Mucosa of rectum (tissue), 2 donors: ENCODE results near the gene GIN1.

Experiments
- H3K27ac ChIP-seq, 2 donors: one replicate each; pipeline ENCODE4 v1.7.0; 2013; ENCODE audit warnings: inconsistent platforms in 2 of 2, low read depth in 2 of 2, low read length in 2 of 2
- H3K27me3 ChIP-seq, 2 donors: one replicate each; pipeline ENCODE4 v1.7.0; 2013; ENCODE audit warnings: low read length in 2 of 2; ENCODE audit not compliant: control insufficient read depth in 2 of 2, insufficient read depth in 2 of 2
- H3K36me3 ChIP-seq, 2 donors: one replicate each; pipeline ENCODE4 v1.7.0; 2013; ENCODE audit warnings: low read length in 2 of 2; ENCODE audit not compliant: control insufficient read depth in 2 of 2, insufficient read depth in 2 of 2
- H3K4me1 ChIP-seq, 2 donors: one replicate each; pipeline ENCODE4 v1.7.0; 2013; ENCODE audit warnings: low read length in 2 of 2, mild to moderate bottlenecking in 1 of 2; ENCODE audit not compliant: control insufficient read depth in 2 of 2, insufficient read depth in 2 of 2
- H3K4me3 ChIP-seq, 2 donors: one replicate each; pipeline ENCODE4 v1.7.0; 2013; ENCODE audit warnings: low read length in 2 of 2
- H3K9ac ChIP-seq, 2 donors: one replicate each; pipeline ENCODE4 v1.7.0; 2013; ENCODE audit warnings: low read length in 2 of 2, low read depth in 1 of 2, mild to moderate bottlenecking in 1 of 2
- H3K9me3 ChIP-seq, 2 donors: one replicate each; pipeline ENCODE4 v1.7.0; 2013; ENCODE audit warnings: low read length in 2 of 2; ENCODE audit not compliant: control insufficient read depth in 2 of 2
- donor health status: healthy.
- donor health status: Normal muscosa, but diverticular disease.

Gene GIN1

GRCh38 chr5:103111468-103111867, 8.5 kb downstream of the GIN1 start:
- Histone ChIP-seq H3K36me3 (no peaks in the 10 kb centered on the region), H3K9me3 (no peaks in the 10 kb centered on the region), H3K9ac (no peak overlapping the region), H3K27me3 (no peaks in the 10 kb centered on the region), H3K27ac (no peak overlapping the region), H3K4me3 (no peak overlapping the region), H3K4me1 (no peaks in the 10 kb centered on the region)

DNA sequence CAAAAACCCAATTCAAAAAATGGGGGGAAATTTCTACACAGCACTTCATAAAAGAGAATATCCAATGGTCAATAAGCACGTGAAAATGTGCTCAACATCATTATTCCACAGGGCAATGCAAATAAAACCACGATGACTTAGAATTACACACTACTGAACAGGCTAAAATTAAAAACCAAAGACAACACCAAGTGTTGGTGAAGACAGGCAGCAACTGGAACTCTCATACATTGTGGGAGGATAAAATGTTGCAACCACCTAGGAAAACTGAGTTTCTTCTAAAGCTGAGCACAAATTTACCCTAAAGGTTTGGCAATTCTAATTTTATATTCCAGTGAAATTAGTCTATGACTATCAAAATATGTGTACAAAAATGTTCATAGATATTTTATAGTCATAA, 9.5 kb downstream of the GIN1 start:
- Histone ChIP-seq H3K27me3 (no peaks in the 10 kb centered on the region), H3K9ac (no peak overlapping the region), H3K9me3 (no peaks in the 10 kb centered on the region), H3K36me3 (no peaks in the 10 kb centered on the region), H3K4me1 (no peaks in the 10 kb centered on the region), H3K4me3 (no peak overlapping the region), H3K27ac (no peak overlapping the region)

GRCh38 chr5:103109277-103109676, 10.7 kb downstream of the GIN1 start:
- Histone ChIP-seq H3K9ac (no peak overlapping the region), H3K9me3 (no peaks in the 10 kb centered on the region), H3K36me3 (no peaks in the 10 kb centered on the region), H3K4me1 (no peaks in the 10 kb centered on the region), H3K27me3 (no peaks in the 10 kb centered on the region), H3K27ac (no peak overlapping the region), H3K4me3 (no peak overlapping the region)

DNA sequence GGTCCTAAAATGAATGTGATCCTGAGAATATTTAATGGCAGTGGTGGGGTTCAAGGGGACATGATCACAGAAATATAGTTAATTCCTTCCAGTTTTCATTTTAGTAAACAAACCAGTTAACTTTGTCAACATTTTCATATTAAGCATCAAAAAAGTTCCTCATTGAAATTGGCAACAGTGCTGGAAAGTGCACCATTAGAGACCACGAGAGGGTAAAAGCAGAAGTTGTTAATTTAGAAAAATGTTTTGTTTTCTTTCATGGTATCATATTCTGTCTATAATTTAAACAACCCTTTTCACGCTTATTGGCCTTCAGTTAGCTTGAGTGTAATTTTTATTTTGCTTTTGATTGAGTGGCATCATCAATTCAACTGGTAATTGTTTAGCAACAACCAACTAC, 11.9 kb downstream of the GIN1 start:
- Histone ChIP-seq H3K27me3 (no peaks in the 10 kb centered on the region), H3K4me3 (no peak overlapping the region), H3K9me3 (no peaks in the 10 kb centered on the region), H3K36me3 (no peaks in the 10 kb centered on the region), H3K4me1 (no peaks in the 10 kb centered on the region), H3K9ac (no peak overlapping the region), H3K27ac (no peak overlapping the region)

DNA sequence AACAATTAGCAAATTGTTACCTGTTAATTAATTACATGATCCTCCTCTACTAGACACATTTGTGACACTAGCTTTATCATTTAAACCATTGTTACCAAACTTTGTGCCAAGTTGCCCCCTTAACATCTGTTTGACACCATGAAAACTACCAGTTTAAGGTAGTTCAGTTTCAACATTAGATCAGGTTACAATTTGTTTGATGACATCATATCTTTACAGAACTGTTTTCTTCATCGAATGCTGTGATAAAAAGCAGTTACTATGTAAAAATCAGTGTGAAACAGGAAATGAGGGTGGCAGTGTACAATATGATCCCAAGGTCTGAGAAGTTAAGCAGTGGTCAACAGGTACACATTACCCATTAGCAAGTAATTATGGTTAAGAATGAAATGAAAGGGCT, 17.7 kb downstream of the GIN1 start:
- no peaks in the 10 kb centered on the region for H3K9me3 ChIP-seq
- H3K36me3 ChIP-seq: peaks cover 4 to 6% of the 10 kb centered on the region in 2 donors
- no peak overlapping the region for H3K9ac ChIP-seq
- no peak overlapping the region for H3K4me3 ChIP-seq
- H3K27ac ChIP-seq: no peak overlapping the region
- no peaks in the 10 kb centered on the region for H3K27me3 ChIP-seq
- no peaks in the 10 kb centered on the region for H3K4me1 ChIP-seq

DNA sequence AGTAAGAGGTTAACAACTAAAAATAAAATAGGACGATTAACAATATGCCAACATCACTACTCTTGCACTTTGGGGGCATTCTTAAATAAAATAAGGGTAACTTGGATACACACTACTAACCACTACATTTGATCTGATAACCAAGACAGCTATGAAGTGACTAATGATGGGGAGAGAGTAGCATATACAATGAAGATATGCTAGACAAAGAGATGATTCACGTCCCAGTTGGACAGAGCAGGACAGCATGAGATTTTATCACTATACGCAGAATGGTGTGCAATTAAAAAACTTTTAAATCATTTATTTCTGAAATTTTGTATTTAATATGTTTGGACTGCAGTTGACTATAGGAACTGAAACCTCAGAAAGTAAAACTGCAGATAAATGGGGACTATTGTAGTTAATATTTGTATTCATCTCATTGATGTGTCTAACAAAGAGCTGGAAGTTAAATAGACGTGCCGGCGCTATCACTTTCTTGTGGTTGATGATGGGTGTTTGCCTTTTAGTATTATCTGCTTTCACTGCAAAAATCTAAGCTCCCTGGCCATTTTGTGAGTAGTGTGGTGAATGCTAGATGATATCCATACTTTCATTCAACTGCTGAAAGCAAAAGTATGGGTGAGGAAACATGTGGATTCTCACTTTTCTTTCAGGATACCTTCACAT, 18.7 kb downstream of the GIN1 start:
- Histone ChIP-seq H3K9ac (no peak overlapping the region), H3K4me3 (no peak overlapping the region), H3K9me3 (no peaks in the 10 kb centered on the region), H3K27me3 (no peaks in the 10 kb centered on the region), H3K27ac (no peak overlapping the region), H3K4me1 (no peaks in the 10 kb centered on the region), H3K36me3 (peaks cover 6 to 7% of the 10 kb centered on the region in 2 donors)

GRCh38 chr5:103098993-103099392, 20.9 kb downstream of the GIN1 start:
- Histone ChIP-seq H3K27ac (no peak overlapping the region), H3K9ac (no peak overlapping the region), H3K4me3 (no peak overlapping the region), H3K9me3 (no peaks in the 10 kb centered on the region), H3K27me3 (no peaks in the 10 kb centered on the region), H3K36me3 (peaks cover 6 to 7% of the 10 kb centered on the region in 2 donors), H3K4me1 (no peaks in the 10 kb centered on the region)

DNA sequence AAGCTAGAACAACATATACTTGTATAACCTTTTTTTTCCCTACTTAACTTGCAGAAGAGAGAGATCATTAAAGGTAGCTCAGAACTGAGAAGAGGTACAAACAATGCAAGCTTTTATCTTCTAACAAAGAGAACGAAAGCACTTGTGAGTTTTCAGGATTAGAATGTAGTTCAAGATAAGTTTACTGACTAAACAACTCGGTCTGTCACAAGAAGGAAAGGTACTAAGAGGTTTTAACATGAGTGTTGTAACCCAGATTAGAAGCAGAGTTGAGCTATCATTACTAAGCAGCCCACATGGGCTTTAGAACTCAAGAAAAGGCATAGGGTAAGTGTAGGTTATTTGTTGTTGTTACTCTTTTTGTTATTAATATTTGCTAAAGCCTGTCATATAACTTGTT, 25.2 kb downstream of the GIN1 start:
- no peaks in the 10 kb centered on the region for H3K9me3 ChIP-seq
- H3K27me3 ChIP-seq: no peaks in the 10 kb centered on the region
- H3K9ac ChIP-seq: no peak overlapping the region
- no peaks in the 10 kb centered on the region for H3K4me1 ChIP-seq
- H3K4me3 ChIP-seq: no peak overlapping the region
- H3K27ac ChIP-seq: no peak overlapping the region
- peaks cover 2 to 3% of the 10 kb centered on the region in 2 donors for H3K36me3 ChIP-seq

- Histone ChIP-seq H3K27ac (no peak overlapping the region), H3K36me3 (peaks cover 2 to 3% of the 10 kb centered on the region in 2 donors), H3K4me3 (no peak overlapping the region), H3K4me1 (no peaks in the 10 kb centered on the region), H3K27me3 (no peaks in the 10 kb centered on the region), H3K9ac (no peak overlapping the region), H3K9me3 (no peaks in the 10 kb centered on the region)
These were observed 26.2 kb downstream of the GIN1 start for GRCh38 chr5:103093727-103094126.

DNA sequence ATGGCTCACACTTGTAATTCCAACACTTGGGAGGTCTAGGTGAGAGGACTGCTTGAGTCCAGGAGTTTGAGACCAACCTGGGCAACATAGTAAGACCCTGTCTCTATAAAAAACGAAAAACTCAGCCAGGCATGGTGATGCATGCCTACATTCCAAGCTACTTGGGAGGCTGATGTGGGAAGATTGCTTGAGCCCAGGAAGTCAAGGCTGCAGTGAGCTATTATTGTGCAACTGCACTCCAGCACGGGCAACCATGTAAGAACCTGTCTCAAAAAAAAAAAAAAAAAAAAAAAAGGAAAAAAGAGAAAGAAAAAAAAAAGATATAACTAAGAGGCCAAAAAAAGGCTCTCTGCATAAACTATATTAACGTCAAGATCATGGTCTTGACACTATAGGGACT, 27.3 kb downstream of the GIN1 start:
- Histone ChIP-seq H3K9me3 (no peaks in the 10 kb centered on the region), H3K27ac (no peak overlapping the region), H3K36me3 (peaks cover 6 to 9% of the 10 kb centered on the region in 2 donors)

GRCh38 chr5:103090791-103091190, 29.1 kb downstream of the GIN1 start:
- Histone ChIP-seq H3K27me3 (no peaks in the 10 kb centered on the region), H3K4me3 (no peak overlapping the region), H3K9ac (no peak overlapping the region), H3K4me1 (no peaks in the 10 kb centered on the region), H3K27ac (no peak overlapping the region), H3K9me3 (no peaks in the 10 kb centered on the region), H3K36me3 (peaks cover 6 to 24% of the 10 kb centered on the region in 2 donors)

More for the DNA sequence above, 27.3 kb downstream of the GIN1 start:
- no peak overlapping the region for H3K4me3 ChIP-seq
- H3K27me3 ChIP-seq: no peaks in the 10 kb centered on the region
- H3K9ac ChIP-seq: no peak overlapping the region
- no peaks in the 10 kb centered on the region for H3K4me1 ChIP-seq
